ENCODE measurements around the gene CDK15.

GRCh38 chr2:201797175-201797840, 9.0 kb upstream of the CDK15 start:
- no peak for TF ChIP-seq ZNF512 (CRISPR knock-in tag; IDR thresholded peaks at IDR 0.05; ENCODE audit: borderline replicate concordance)
- no peak for TF ChIP-seq CTCF (IDR thresholded peaks at IDR 0.05)
- TF ChIP-seq MAX (CRISPR knock-in tag; IDR thresholded peaks at IDR 0.05): no peak
- TF ChIP-seq SMAD3 (CRISPR knock-in tag; IDR thresholded peaks at IDR 0.05; ENCODE audit: borderline replicate concordance): no peak
- no peak for TF ChIP-seq ATF2 (CRISPR knock-in tag; IDR thresholded peaks at IDR 0.05; ENCODE audit: borderline replicate concordance, low read depth)
- no peak for TF ChIP-seq JUN (CRISPR knock-in tag; IDR thresholded peaks at IDR 0.05)
- no peak for TF ChIP-seq SP1 (CRISPR knock-in tag; conservative IDR thresholded peaks at IDR 0.05)

All from WTC11 (cell line).